ENCODE measurements around the gene SLC51B. TPM values are rescaled to one million over a fixed set of nuclear protein-coding genes. Genes with fewer than 3 reads are reported as not detected.
A peak's percentile ranks its signal among the peaks of the same experiment; 100 is the strongest.

SLC51B gene
- total RNA-seq, 1 donor from 2014 or later = 1.2 TPM

GRCh38 chr15:65034719-65035118, 10.5 kb upstream of the SLC51B start:
- TF ChIP-seq CTCF (conservative IDR thresholded peaks at IDR 0.05) = no peak
- Mint-ChIP-seq H3K9me3 (no peaks in the 10 kb centered on the region), H3K4me1 (ENCODE audit: unreplicated experiment) (peaks cover 48% of the 10 kb centered on the region), H3K27ac (no peak overlapping the region), H3K27me3 (peaks cover 5% of the 10 kb centered on the region), H3K36me3 (no peaks in the 10 kb centered on the region), H3K4me3 (no peak overlapping the region)
- DNase-seq (ENCODE audit: extremely low spot score, unreplicated experiment) = no peak

- no peak overlapping the region for H3K27ac Mint-ChIP-seq
- no peaks in the 10 kb centered on the region for H3K27me3 Mint-ChIP-seq
- peaks cover 37% of the 10 kb centered on the region for H3K4me1 Mint-ChIP-seq (ENCODE audit: unreplicated experiment)
- no peak for DNase-seq (ENCODE audit: extremely low spot score, unreplicated experiment)
- no peaks in the 10 kb centered on the region for H3K36me3 Mint-ChIP-seq
- H3K4me3 Mint-ChIP-seq = no peak overlapping the region
- TF ChIP-seq CTCF (conservative IDR thresholded peaks at IDR 0.05) = no peak
- H3K9me3 Mint-ChIP-seq = no peaks in the 10 kb centered on the region
Measured at GRCh38 chr15:65037309-65037708, 7.9 kb upstream of the SLC51B start.

GRCh38 chr15:65038428-65038827, 6.8 kb upstream of the SLC51B start:
- no peaks in the 10 kb centered on the region for H3K36me3 Mint-ChIP-seq
- DNase-seq (ENCODE audit: extremely low spot score, unreplicated experiment) = no peak
- no peak overlapping the region for H3K4me3 Mint-ChIP-seq
- TF ChIP-seq CTCF (conservative IDR thresholded peaks at IDR 0.05) = no peak
- no peak overlapping the region for H3K27ac Mint-ChIP-seq
- no peaks in the 10 kb centered on the region for H3K9me3 Mint-ChIP-seq
- peaks cover 3% of the 10 kb centered on the region for H3K27me3 Mint-ChIP-seq
- H3K4me1 Mint-ChIP-seq (ENCODE audit: unreplicated experiment) = peaks cover 39% of the 10 kb centered on the region

- no peak for TF ChIP-seq CTCF (conservative IDR thresholded peaks at IDR 0.05)
- H3K27ac Mint-ChIP-seq = no peak overlapping the region
Measured at GRCh38 chr15:65038836-65039235, 6.4 kb upstream of the SLC51B start.

GRCh38 chr15:65040461-65040860, 4.7 kb upstream of the SLC51B start:
- no peak for TF ChIP-seq CTCF (conservative IDR thresholded peaks at IDR 0.05)
- DNase-seq (ENCODE audit: extremely low spot score, unreplicated experiment) = no peak
- Mint-ChIP-seq H3K36me3 (no peaks in the 10 kb centered on the region), H3K9me3 (no peaks in the 10 kb centered on the region), H3K4me1 (ENCODE audit: unreplicated experiment) (peaks cover 43% of the 10 kb centered on the region), H3K4me3 (no peak overlapping the region), H3K27me3 (peaks cover 3% of the 10 kb centered on the region), H3K27ac (peak overlapping the region; percentile 14)

More at GRCh38 chr15:65038836-65039235, 6.4 kb upstream of the SLC51B start:
- no peak for DNase-seq (ENCODE audit: extremely low spot score, unreplicated experiment)
- Mint-ChIP-seq H3K9me3 (no peaks in the 10 kb centered on the region), H3K27me3 (peaks cover 3% of the 10 kb centered on the region), H3K4me3 (no peak overlapping the region), H3K4me1 (ENCODE audit: unreplicated experiment) (peaks cover 35% of the 10 kb centered on the region), H3K36me3 (no peaks in the 10 kb centered on the region)

GRCh38 chr15:65041787-65042186, 3.4 kb upstream of the SLC51B start:
- no peak for DNase-seq (ENCODE audit: extremely low spot score, unreplicated experiment)
- Mint-ChIP-seq H3K4me3 (no peak overlapping the region), H3K36me3 (no peaks in the 10 kb centered on the region), H3K4me1 (ENCODE audit: unreplicated experiment) (peaks cover 39% of the 10 kb centered on the region), H3K27ac (no peak overlapping the region), H3K27me3 (peaks cover 3% of the 10 kb centered on the region), H3K9me3 (no peaks in the 10 kb centered on the region)
- TF ChIP-seq CTCF (conservative IDR thresholded peaks at IDR 0.05) = no peak

All from type B pancreatic cell (in vitro differentiated cells).